H1 (cell line): ENCODE data around the gene TMEM145. TPM values are rescaled to one million over a fixed set of nuclear protein-coding genes. Genes with fewer than 3 reads are reported as not detected.

ENCODE experiments used
- CTCF ChIA-PET: fragments of 300-600 bp; sonication (Branson Sonifier 250); formaldehyde crosslinking; loops from one replicate; lab custom pipeline; 2021; ENCODE audit not compliant: partially characterized antibody; lab: Charles Lee
- POLR2A ChIA-PET: fragments of 300-600 bp; sonication (Branson Sonifier 250); formaldehyde crosslinking; loops from one replicate; lab custom pipeline; 2021; ENCODE audit warnings: inconsistent platforms; ENCODE audit not compliant: partially characterized antibody; lab: Charles Lee
- DNase-seq, 2 experiments: peaks; one replicate each; pipeline versions ENCODE4 v3.0.0 to v3.0.0-alpha.2; 2010 to 2022; ENCODE audit warnings: low spot score in 2 of 2, low read depth in 1 of 2, mixed read lengths in 1 of 2
- FAIRE-seq: peaks from 2 replicates; lab custom pipeline; 2011; peaks lifted over from hg19 to GRCh38; lab: Jason Lieb, UNC
- H2AFZ ChIP-seq: 2 replicates; pipeline ENCODE4 v1.8.1; 2012; ENCODE audit warnings: low read length, inconsistent platforms
- H2AK5ac ChIP-seq: 2 replicates; pipeline ENCODE4 v1.6.1; 2013; ENCODE audit warnings: low read depth, low read length
- H2BK120ac ChIP-seq: replicated peaks from 2 replicates; pipeline ENCODE3; 2013; ENCODE audit warnings: low read depth, low read length, inconsistent platforms
- H2BK12ac ChIP-seq: 2 replicates; pipeline ENCODE4 v1.6.1; 2013; ENCODE audit warnings: low read depth, low read length
- H2BK15ac ChIP-seq: 2 replicates; pipeline ENCODE4 v1.6.1; 2013; ENCODE audit warnings: low read length
- H2BK20ac ChIP-seq: 2 replicates; pipeline ENCODE4 v1.6.1; 2013; ENCODE audit warnings: low read length
- H2BK5ac ChIP-seq: 2 replicates; pipeline ENCODE4 v1.6.1; 2013; ENCODE audit warnings: low read depth, low read length
- H3K14ac ChIP-seq: 2 replicates; pipeline ENCODE4 v1.6.1; 2013; ENCODE audit warnings: inconsistent platforms; ENCODE audit not compliant: insufficient read length
- H3K18ac ChIP-seq: 2 replicates; pipeline ENCODE4 v1.6.1; 2013; ENCODE audit warnings: low read length; ENCODE audit errors: extremely low read depth
- H3K23ac ChIP-seq: 2 replicates; pipeline ENCODE4 v1.6.1; 2013; ENCODE audit warnings: inconsistent platforms; ENCODE audit not compliant: insufficient read length
- H3K23me2 ChIP-seq: 2 replicates; pipeline ENCODE4 v1.6.1; 2013; ENCODE audit warnings: low read depth, low read length
- H3K27ac ChIP-seq: 2 replicates; pipeline ENCODE4 v1.6.1; 2011; ENCODE audit warnings: low read depth, low read length, inconsistent platforms
- H3K27me3 ChIP-seq, 4 experiments: replicated peaks in 1 of 4; 1 replicate in 1 of 4; 2 replicates in 3 of 4; pipeline versions ENCODE4 v1.6.1 to v1.8.1; 2011 to 2013; ENCODE audit warnings: low read length in 3 of 4, mild to moderate bottlenecking in 3 of 4, inconsistent platforms in 2 of 4, mixed read lengths in 2 of 4, moderate library complexity in 1 of 4; ENCODE audit not compliant: control insufficient read depth in 3 of 4, insufficient read depth in 3 of 4; ENCODE audit errors: extremely low read depth in 1 of 4
- H3K36me3 ChIP-seq, 4 experiments: 2 replicates each; pipeline versions ENCODE4 v1.6.1 to v1.8.1; 2011 to 2013; ENCODE audit warnings: mild to moderate bottlenecking in 4 of 4, low read length in 3 of 4, moderate library complexity in 2 of 4, control low read depth in 1 of 4, inconsistent platforms in 1 of 4; ENCODE audit not compliant: insufficient read depth in 4 of 4, control insufficient read depth in 2 of 4
- H3K4ac ChIP-seq: replicated peaks from 2 replicates; pipeline ENCODE3; 2013; ENCODE audit warnings: low read length, low read depth, mixed read lengths, inconsistent platforms; ENCODE audit not compliant: insufficient read length
- H3K4me1 ChIP-seq, 4 experiments: replicated peaks in 1 of 4; 1 replicate in 1 of 4; 2 replicates in 3 of 4; pipeline versions ENCODE4 v1.6.1 to v1.8.1; 2011 to 2013; ENCODE audit warnings: low read length in 3 of 4, inconsistent platforms in 2 of 4, mixed read lengths in 1 of 4; ENCODE audit not compliant: insufficient read depth in 4 of 4, control insufficient read depth in 3 of 4
- H3K4me2 ChIP-seq, 2 experiments: 2 replicates each; pipeline versions ENCODE4 v1.6.1 to v1.8.1; 2011 to 2013; ENCODE audit warnings: low read depth in 2 of 2, low read length in 2 of 2, control low read depth in 1 of 2, inconsistent platforms in 1 of 2, mild to moderate bottlenecking in 1 of 2; ENCODE audit not compliant: insufficient read depth in 1 of 2
- H3K4me3 ChIP-seq, 4 experiments: fragments of 200-600, 300-600 bp in 1 of 4; sonication (generic), shearing (Covaris generic), sonication (Bioruptor Twin) in 1 of 4; 2 replicates each; pipeline versions ENCODE4 v1.5.1 to v1.8.1; 2011 to 2016; ENCODE audit warnings: low read length in 4 of 4, low read depth in 3 of 4, control low read depth in 2 of 4, inconsistent platforms in 2 of 4, mild to moderate bottlenecking in 2 of 4, mixed read lengths in 1 of 4, moderate library complexity in 1 of 4; ENCODE audit not compliant: insufficient read depth in 2 of 4; ENCODE audit errors: extremely low read depth in 1 of 4
- H3K56ac ChIP-seq: replicated peaks from 2 replicates; pipeline ENCODE3; 2013; ENCODE audit warnings: low read depth, mild to moderate bottlenecking, mixed read lengths, low read length, inconsistent platforms; ENCODE audit not compliant: insufficient read length
- H3K79me1 ChIP-seq: 2 replicates; pipeline ENCODE4 v1.6.1; 2013; ENCODE audit warnings: low read depth, low read length, control low read depth
- H3K79me2 ChIP-seq, 2 experiments: 2 replicates each; pipeline versions ENCODE4 v1.6.1 to v1.8.1; 2012 to 2013; ENCODE audit warnings: low read length in 2 of 2, mild to moderate bottlenecking in 2 of 2, inconsistent platforms in 1 of 2; ENCODE audit not compliant: insufficient read depth in 2 of 2, control insufficient read depth in 1 of 2
- H3K9ac ChIP-seq, 4 experiments: replicated peaks in 1 of 4; 1 replicate in 1 of 4; 2 replicates in 3 of 4; pipeline versions ENCODE4 v1.6.1 to v1.8.1; 2011 to 2013; ENCODE audit warnings: low read depth in 3 of 4, low read length in 3 of 4, control low read depth in 2 of 4, mild to moderate bottlenecking in 2 of 4, moderate library complexity in 2 of 4, inconsistent platforms in 1 of 4; ENCODE audit errors: extremely low read depth in 1 of 4
- H3K9me3 ChIP-seq, 2 experiments: 2 replicates each; pipeline versions ENCODE4 v1.6.1 to v1.8.1; 2012 to 2013; ENCODE audit warnings: mild to moderate bottlenecking in 2 of 2, moderate library complexity in 2 of 2, control low read depth in 1 of 2, inconsistent platforms in 1 of 2, low read depth in 1 of 2, low read length in 1 of 2, mixed read lengths in 1 of 2; ENCODE audit not compliant: insufficient read depth in 2 of 2
- H4K20me1 ChIP-seq, 2 experiments: replicated peaks in 1 of 2; 2 replicates each; pipeline versions ENCODE3 to v1.8.1; 2011 to 2013; ENCODE audit warnings: inconsistent platforms in 2 of 2, low read length in 2 of 2, mild to moderate bottlenecking in 1 of 2; ENCODE audit not compliant: insufficient read depth in 2 of 2, control insufficient read depth in 1 of 2
- H4K5ac ChIP-seq: 2 replicates; pipeline ENCODE4 v1.6.1; 2013; ENCODE audit warnings: low read length, low read depth, mixed read lengths, inconsistent platforms; ENCODE audit not compliant: insufficient read length
- H4K8ac ChIP-seq: 2 replicates; pipeline ENCODE4 v1.8.0; 2013; ENCODE audit warnings: mild to moderate bottlenecking, moderate library complexity, low read length, inconsistent platforms; ENCODE audit not compliant: insufficient read depth; ENCODE audit errors: extremely low read depth
- H4K91ac ChIP-seq: replicated peaks from 2 replicates; pipeline ENCODE3; 2013; ENCODE audit warnings: low read length, mixed read lengths, inconsistent platforms; ENCODE audit not compliant: insufficient read length
- RBBP5 ChIP-seq: IDR thresholded peaks from 2 replicates; pipeline ENCODE4 v1.7.1; 2012; ENCODE audit warnings: low read depth, mild to moderate bottlenecking, inconsistent platforms, low read length, moderate library complexity, borderline replicate concordance
- WGBS, 2 experiments: shearing (Covaris generic) in 1 of 2; methylation state at CpG; one replicate each; pipeline versions ENCODE4 v1.1.6 to v1.1.7; 2013 to 2015; ENCODE audit warnings: low lambda C conversion rate in 2 of 2, mixed read lengths in 2 of 2, inconsistent platforms in 1 of 2, low coverage in 1 of 2, missing lambda C conversion rate in 1 of 2; ENCODE audit not compliant: insufficient replicate concordance in 2 of 2, insufficient coverage in 1 of 2, insufficient read length in 1 of 2; ENCODE audit errors: extremely low coverage in 1 of 2, missing lambda C conversion rate in 1 of 2; 5-methylcytosine and 5-hydroxymethylcytosine counted together
- polyA plus RNA-seq, 7 experiments: library from polyadenylated mRNA; depleted of rRNA in 3 of 7; stranded (reverse) in 5 of 7; unstranded in 2 of 7; fragments of >200 nt in 5 of 7; fragments of 200-250 nt in 2 of 7; gene quantifications; 1 replicate in 5 of 7; 2 replicates in 1 of 7; 4 replicates in 1 of 7; pipeline versions ENCODE4 v1.2.1 to v1.2.3, GENCODE V29; 2011 to 2013; ENCODE audit warnings: missing spikeins in 2 of 7, mixed read lengths in 2 of 7
- total RNA-seq: library from RNA; stranded (reverse); fragmentation: NEBNext Ultra II Directional; extraction: Animal tissue kit (Norgen Biotek cat#: 25700); gene quantifications from 2 replicates; pipeline ENCODE4 v1.2.1, GENCODE V29; 2021

TMEM145 gene
- total and polyA plus RNA-seq, 2 of the 8 experiments (the other 6 are each of a cell fraction or from before 2014, with no cell fraction given): 2.3 to 4.7 TPM

GRCh38 chr19:42277821-42278451 is 35.2 kb upstream of the TMEM145 start:
- Histone ChIP-seq H2BK20ac (no peak overlapping the region), H3K27me3 (no peaks in the 10 kb centered on the region), H4K20me1 (peaks cover 0 to 10% of the 10 kb centered on the region in 2 experiments), H3K79me2 (no peaks in the 10 kb centered on the region; a peak in 1 of 4 replicates), H3K14ac (no peak overlapping the region), H3K18ac (no peak overlapping the region), H3K4me1 (peaks cover 9 to 27% (median 15%) of the 10 kb centered on the region in 4 experiments), H4K91ac (no peak overlapping the region), H2BK120ac (no peak overlapping the region), H4K8ac (0 out of 2 replicates have a peak overlapping the region, but pooled peaks have one; percentile 29), H3K36me3 (peaks cover 0 to 10% (median 5%) of the 10 kb centered on the region in 4 experiments; a peak in 2 of 8 replicates), H3K4me2 (no peak overlapping the region), H2AK5ac (no peak overlapping the region), H4K5ac (no peak overlapping the region), H2BK15ac (peak overlapping the region; percentile 29; the same call in 1 of the 2 replicates), H2BK12ac (no peak overlapping the region), H3K4ac (no peak overlapping the region), H3K23ac (no peak overlapping the region), H3K9me3 (no peaks in the 10 kb centered on the region), H2AFZ (no peak overlapping the region), H3K9ac (no peak overlapping the region), H3K79me1 (peaks cover 2% of the 10 kb centered on the region; the same call in 1 of the 2 replicates), H3K27ac (no peak overlapping the region), H3K23me2 (peaks cover 14% of the 10 kb centered on the region; the same call in 1 of the 2 replicates), H3K56ac (no peak overlapping the region), H3K4me3 (no peak overlapping the region), H2BK5ac (no peak overlapping the region)
- FAIRE-seq: no peak
- no peak for DNase-seq
- WGBS, 2 experiments: 89% methylated on average over 10 of the region's 10 CpGs; no CpG with 5 or more reads in 1 of the 2 experiments
- ChIA-PET CTCF (interaction anchor here (0.9 to 7.4 kb wide), 12 partner anchors 7 to 153 kb away, joined by 3 to 260 read pairs (median 11); partner anchors contain the start of genes CIC, ERF and GSK3A), POLR2A (interaction anchor here (0.9 to 6.5 kb wide), 3 partner anchors 7 to 44 kb away, joined by 3 to 68 read pairs (median 27); partner anchors contain the start of gene CIC)
- TF ChIP-seq RBBP5: no peak
